K562 (cell line): Measurements from ENCODE around the gene TMEM126B. TPM values are rescaled to one million over a fixed set of nuclear protein-coding genes. Genes with fewer than 3 reads are reported as not detected.
A peak's percentile ranks its signal among the peaks of the same experiment; 100 is the strongest.

Experiments
- CREB1 ChIP-seq, 2 experiments: sonication (generic) in 1 of 2; formaldehyde crosslinking in 1 of 2; IDR thresholded peaks; 2 replicates each; pipeline versions ENCODE4 v1.6.1 to v1.8.0; 2012 to 2022; ENCODE audit warnings: inconsistent platforms in 1 of 2, mild to moderate bottlenecking in 1 of 2, missing genetic modification reagents in 1 of 2, moderate library complexity in 1 of 2
- CSDE1 ChIP-seq, 2 experiments: fragments of 450-650 bp; IDR thresholded peaks; 2 replicates each; pipeline ENCODE4 v1.6.1; 2016; ENCODE audit warnings: mild to moderate bottlenecking in 1 of 2
- CTCF ChIP-seq, 3 experiments: IDR thresholded peaks in 2 of 3; conservative IDR thresholded peaks in 1 of 3; 2 replicates each; pipeline ENCODE4 v1.5.1; 2011 to 2012; ENCODE audit warnings: low read length in 3 of 3, mild to moderate bottlenecking in 3 of 3, control low read depth in 2 of 3, improper control_type of control experiment in 1 of 3, inconsistent platforms in 1 of 3, low read depth in 1 of 3, mixed read lengths in 1 of 3, moderate library complexity in 1 of 3; ENCODE audit not compliant: insufficient read depth in 2 of 3
- EGR1 ChIP-seq: fragments of 450-650 bp; conservative IDR thresholded peaks from 2 replicates; pipeline ENCODE4 v1.6.1; 2017; ENCODE audit warnings: mild to moderate bottlenecking
- ETV6 ChIP-seq, 3 experiments: fragments of 150-350 bp in 1 of 3; sonication (generic) in 1 of 3; formaldehyde crosslinking in 1 of 3; IDR thresholded peaks; 2 replicates each; pipeline versions ENCODE4 v1.6.1 to v1.8.0; 2014 to 2022; ENCODE audit warnings: borderline replicate concordance in 2 of 3, low read depth in 2 of 3, antibody characterized with exemption in 1 of 3, low read length in 1 of 3, mild to moderate bottlenecking in 1 of 3, missing genetic modification reagents in 1 of 3
- FOXK2 ChIP-seq, 2 experiments: fragments of 450-650 bp; IDR thresholded peaks in 1 of 2; conservative IDR thresholded peaks in 1 of 2; 2 replicates each; pipeline ENCODE4 v1.6.1; 2016; ENCODE audit warnings: low read depth in 2 of 2, mild to moderate bottlenecking in 1 of 2
- GATAD2A ChIP-seq: fragments of 450-650 bp; IDR thresholded peaks from 2 replicates; pipeline ENCODE4 v1.6.1; 2017
- HDAC1 ChIP-seq, 2 experiments: fragments of 450-650 bp; IDR thresholded peaks; 2 replicates each; pipeline ENCODE4 v1.6.1; 2016 to 2017; ENCODE audit warnings: inconsistent platforms in 1 of 2, mild to moderate bottlenecking in 1 of 2, moderate library complexity in 1 of 2
- KAT7 ChIP-seq: sonication (generic); formaldehyde crosslinking; IDR thresholded peaks from 2 replicates; pipeline ENCODE4 v1.8.0; 2022; ENCODE audit warnings: missing genetic modification reagents, mild to moderate bottlenecking, borderline replicate concordance
- MTA3 ChIP-seq: fragments of 450-650 bp; formaldehyde crosslinking; IDR thresholded peaks from 2 replicates; pipeline ENCODE4 v1.6.1; 2017; ENCODE audit warnings: mild to moderate bottlenecking, borderline replicate concordance
- NKRF ChIP-seq: fragments of 450-650 bp; IDR thresholded peaks from 2 replicates; pipeline ENCODE4 v1.6.1; 2016; ENCODE audit warnings: borderline replicate concordance
- PBX2 ChIP-seq, 2 experiments: IDR thresholded peaks in 1 of 2; conservative IDR thresholded peaks in 1 of 2; 2 replicates each; pipeline ENCODE4 v1.6.1; 2016; ENCODE audit warnings: low read depth in 2 of 2, mild to moderate bottlenecking in 1 of 2, missing compliant biosample characterization in 1 of 2, missing genetic modification characterization in 1 of 2, moderate library complexity in 1 of 2
- SMARCC2 ChIP-seq: fragments of 450-650 bp; IDR thresholded peaks from 2 replicates; pipeline ENCODE4 v1.6.1; 2017; ENCODE audit warnings: antibody characterized with exemption, moderate library complexity, mild to moderate bottlenecking, low read depth
- ZNF232 ChIP-seq: sonication (generic); formaldehyde crosslinking; IDR thresholded peaks from 2 replicates; pipeline ENCODE4 v1.8.0; 2022; ENCODE audit warnings: mild to moderate bottlenecking, missing genetic modification reagents
- polyA plus RNA-seq, 8 experiments: library from polyadenylated mRNA; depleted of rRNA in 4 of 8; stranded (reverse) in 5 of 8; unstranded in 3 of 8; fragments of >200 nt; fragmentation: Nextera tagmentation in 2 of 8; fragmentation: Illumina TruSeq in 1 of 8; extraction: Ambion mirVana in 2 of 8; extraction: Trizol in 1 of 8; gene quantifications; 2 replicates each; pipeline versions ENCODE4 v1.2.1 to v1.2.3, GENCODE V29; 2011 to 2014; ENCODE audit warnings: inconsistent platforms in 1 of 8, missing spikeins in 1 of 8
- total RNA-seq, 7 experiments: library from RNA; depleted of rRNA in 6 of 7; stranded (reverse); fragments of >200 nt in 6 of 7; fragmentation: Illumina TruSeq in 2 of 7; extraction: Trizol in 2 of 7; gene quantifications; 2 replicates each; pipeline versions ENCODE4 v1.2.1 to v1.2.3, GENCODE V29; 2011 to 2021; ENCODE audit warnings: low replicate concordance in 1 of 7

Gene TMEM126B
- total and polyA plus RNA-seq, 9 of the 15 experiments (the other 6 are each of a cell fraction or from before 2014, with no cell fraction given), result 85.5 to 226 (median 164) TPM

- TF ChIP-seq CTCF (IDR thresholded peaks at IDR 0.05 in 2 of 3, conservative IDR thresholded peaks at IDR 0.05 in 1 of 3; ENCODE audit: insufficient read depth in 2 of 3, low read depth in 1 of 3, low read length in 3 of 3), result peak; percentile 71 to 84 (median 79)
- 0 out of 2 replicates have a peak, but pooled peaks have one; percentile 5 for TF ChIP-seq CREB1 (IDR thresholded peaks at IDR 0.05)
- TF ChIP-seq CREB1 (CRISPR knock-in tag; IDR thresholded peaks at IDR 0.05), result peak; percentile 25; the same call in 1 of the 2 replicates
- peak; percentile 50; the same call in 1 of the 2 replicates for TF ChIP-seq ZNF232 (CRISPR knock-in tag)
- TF ChIP-seq GATAD2A, result no peak
- 0 out of 4 replicates have a peak, but pooled peaks of 1 of the 2 experiments have one; percentile 12 for TF ChIP-seq HDAC1 (IDR thresholded peaks at IDR 0.05)
- peak; percentile 24; the same call in 1 of the 2 replicates for TF ChIP-seq NKRF
- TF ChIP-seq ETV6 (IDR thresholded peaks at IDR 0.05; ENCODE audit: borderline replicate concordance in 1 of 2, low read depth in 2 of 2, low read length in 1 of 2), result no peak
- peak; percentile 49; the same call in 1 of the 2 replicates for TF ChIP-seq ETV6 (CRISPR knock-in tag; IDR thresholded peaks at IDR 0.05; ENCODE audit: borderline replicate concordance)
- peak; percentile 78 to 81 for TF ChIP-seq FOXK2 (conservative IDR thresholded peaks at IDR 0.05 in 1 of 2, IDR thresholded peaks at IDR 0.05 in 1 of 2; ENCODE audit: low read depth in 2 of 2)
- peak; percentile 44; the same call in 1 of the 2 replicates for TF ChIP-seq KAT7
- no peak for TF ChIP-seq PBX2 (CRISPR knock-in tag; IDR thresholded peaks at IDR 0.05; ENCODE audit: low read depth)
- TF ChIP-seq PBX2 (tag; conservative IDR thresholded peaks at IDR 0.05; ENCODE audit: low read depth), result no peak
- TF ChIP-seq SMARCC2, result 0 out of 2 replicates have a peak, but pooled peaks have one; percentile 24
- peak; percentile 22; the same call in 1 of the 2 replicates for TF ChIP-seq MTA3
- TF ChIP-seq EGR1, result no peak
- no peak for TF ChIP-seq CSDE1 (IDR thresholded peaks at IDR 0.05)
Measured at GRCh38 chr11:85663753-85664614, 35.6 kb downstream of the TMEM126B start (continued).
